AG08395 (cell line): ENCODE data around the gene MEIS1.

Experiments used
- DNase-seq: peaks from one replicate; pipeline ENCODE4 v3.0.0; 2012; ENCODE audit warnings: mixed read lengths, low spot score

The MEIS1 gene

GRCh38 chr2:66443979-66444861, 9.3 kb downstream of the MEIS1 start:
- DNase-seq, result no peak

- no peak for DNase-seq
Measured at GRCh38 chr2:66445076-66445924, 10.4 kb downstream of the MEIS1 start.

GRCh38 chr2:66445925-66446871, 11.3 kb downstream of the MEIS1 start:
- DNase-seq, result peak; percentile 60

DNA sequence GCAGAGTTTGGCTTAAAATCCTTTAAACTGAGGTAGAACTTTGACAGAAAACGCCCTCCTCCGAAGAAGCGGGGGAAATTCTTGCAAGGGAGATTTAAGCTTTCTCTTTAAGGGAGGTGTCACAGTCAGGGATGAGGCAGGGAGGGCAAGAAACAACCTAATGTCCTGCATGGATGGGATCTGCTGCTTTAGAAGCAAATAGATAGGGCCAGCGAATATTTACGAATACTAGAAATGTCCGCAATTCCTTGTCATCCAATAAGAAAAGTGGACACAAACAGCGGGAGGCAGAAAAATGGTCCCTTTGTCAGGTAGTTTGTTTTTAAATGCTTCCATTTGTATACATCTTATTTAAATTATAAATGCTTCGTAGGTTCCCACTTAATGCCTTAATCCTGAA, 12.0 kb downstream of the MEIS1 start:
- no peak for DNase-seq

DNA sequence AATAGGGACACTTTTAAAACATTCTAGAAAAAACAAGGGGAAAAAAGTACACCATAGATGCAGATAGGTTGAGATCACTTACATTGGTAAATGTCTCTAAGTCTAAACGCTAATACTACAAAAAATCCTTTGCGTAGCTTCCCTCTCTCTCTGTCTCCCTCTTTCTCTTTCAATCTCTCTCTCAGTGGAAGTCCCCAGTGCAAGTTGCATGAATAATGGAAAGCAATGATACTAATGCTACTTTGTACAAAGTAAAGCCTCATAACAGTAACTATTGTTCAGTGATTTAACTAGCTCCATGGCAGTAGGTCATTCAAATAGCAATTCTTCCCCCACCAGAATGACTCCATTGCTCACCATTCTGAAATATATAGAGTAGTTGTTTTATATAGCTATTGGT, 12.8 kb downstream of the MEIS1 start:
- DNase-seq, result no peak

GRCh38 chr2:66448136-66448991, 13.4 kb downstream of the MEIS1 start:
- DNase-seq, result no peak

DNA sequence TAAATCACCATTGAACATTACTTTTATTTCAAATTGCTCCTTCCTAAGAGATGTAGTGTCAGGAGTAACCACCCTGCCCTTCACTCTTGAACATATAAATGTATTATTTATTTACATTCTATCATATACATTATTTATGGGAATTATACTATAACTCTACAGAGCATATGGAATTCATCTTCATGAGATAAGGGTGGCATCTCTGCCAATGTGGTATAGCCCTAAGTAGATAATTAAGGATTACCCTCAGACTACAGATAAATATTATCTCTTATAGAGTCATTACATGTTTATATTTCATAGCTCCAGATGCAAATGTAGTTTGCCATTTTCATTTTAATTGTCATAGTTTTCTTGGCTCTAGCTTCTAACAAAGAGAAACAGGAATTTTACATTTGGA, 17.3 kb downstream of the MEIS1 start:
- no peak for DNase-seq

DNA sequence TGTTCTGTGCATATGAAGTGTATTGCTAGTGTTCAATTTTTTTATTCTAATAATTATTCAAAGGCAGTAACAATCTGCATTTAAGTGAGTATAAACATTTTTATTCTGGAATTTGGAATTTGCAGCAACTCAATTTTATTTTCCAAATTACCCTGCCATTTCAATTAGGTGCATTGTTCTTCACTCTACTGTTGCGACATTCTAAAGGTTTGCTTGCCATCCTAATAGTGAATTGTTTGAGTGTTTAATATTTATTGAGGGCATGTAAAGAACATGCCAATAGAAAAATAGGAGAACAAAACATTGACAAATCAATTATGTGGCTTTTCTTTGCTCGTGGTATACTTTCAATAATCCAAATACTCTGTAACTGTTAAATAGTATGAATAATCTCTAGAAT, 18.0 kb downstream of the MEIS1 start:
- no peak for DNase-seq

DNA sequence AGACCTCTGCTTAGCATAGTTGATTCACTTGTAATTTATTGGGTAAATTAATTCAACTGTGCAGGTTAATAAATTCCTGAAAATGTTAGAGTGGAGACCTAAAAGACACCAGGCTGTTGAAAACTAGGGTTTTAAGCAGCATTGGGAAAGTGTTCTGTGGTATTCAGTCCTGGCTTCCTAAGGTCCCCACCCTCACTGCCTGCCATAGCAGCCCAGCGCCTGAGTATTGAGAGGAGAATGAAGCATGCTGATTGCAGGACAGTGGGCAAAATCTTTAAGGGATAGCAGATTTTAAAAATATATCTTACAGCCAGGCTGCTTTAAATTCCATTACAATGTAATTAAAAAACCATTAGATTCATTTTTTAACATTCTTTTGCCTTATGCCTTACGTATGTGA, 20.6 kb downstream of the MEIS1 start:
- DNase-seq, result no peak

DNA sequence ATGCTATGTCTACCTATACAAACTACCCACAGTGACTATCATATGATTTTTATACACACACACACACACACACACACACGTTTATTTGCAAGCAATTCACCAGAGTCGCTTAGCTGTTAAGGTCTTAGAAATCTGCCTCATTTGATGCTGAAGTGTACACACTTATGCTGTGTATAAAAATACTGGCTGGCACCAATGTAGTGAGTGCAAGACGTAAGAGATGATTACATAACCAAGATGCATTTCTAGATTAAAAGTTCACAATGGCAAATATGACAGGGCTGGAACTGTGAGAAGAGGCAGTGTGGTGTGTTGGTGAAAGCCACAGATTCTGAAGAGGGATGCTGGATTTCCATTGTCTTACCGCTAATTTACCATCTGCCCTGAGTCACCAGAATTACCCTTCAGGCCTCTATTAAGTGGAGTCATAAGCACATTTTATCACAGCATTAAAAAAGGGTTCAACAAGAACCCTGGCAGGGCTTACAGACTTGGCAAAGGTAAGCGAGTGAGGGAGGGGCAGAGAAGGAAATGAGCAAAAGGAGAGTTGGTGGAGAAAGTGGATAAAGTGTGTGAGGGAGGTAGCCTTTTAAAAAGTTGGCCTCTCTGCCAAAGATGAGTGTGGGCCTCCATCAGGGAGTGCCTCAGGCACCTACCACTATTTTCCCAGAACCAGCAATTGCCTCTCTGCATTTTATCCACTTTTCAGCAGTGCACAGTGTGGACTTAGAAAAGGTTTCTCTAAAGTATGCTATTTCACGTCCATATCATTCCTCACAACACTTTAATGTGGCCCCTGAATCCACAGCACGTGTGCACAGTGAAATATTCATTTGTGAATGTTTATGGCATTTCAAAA, 21.5 kb downstream of the MEIS1 start:
- no peak for DNase-seq

- no peak for DNase-seq
Measured at GRCh38 chr2:66457545-66457944, 22.6 kb downstream of the MEIS1 start.

DNA sequence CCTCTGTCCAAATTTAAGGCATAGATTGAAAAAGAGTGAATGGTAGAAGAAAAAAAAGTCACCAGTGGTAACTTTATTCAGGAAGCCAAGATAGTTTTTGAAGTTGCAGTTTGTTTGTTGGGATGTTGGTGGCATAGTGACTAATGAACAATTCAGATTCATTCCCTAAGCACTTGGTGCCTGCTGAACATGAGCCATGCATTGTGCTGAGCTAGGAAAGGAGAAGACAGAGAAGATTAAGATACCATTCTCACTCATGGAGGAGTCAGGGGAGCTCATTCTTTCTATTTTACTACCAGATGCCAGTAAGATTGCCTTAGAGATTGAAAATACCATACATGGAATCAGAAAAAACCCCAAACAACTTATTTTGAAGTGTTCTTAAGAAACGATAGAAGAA, 25.1 kb downstream of the MEIS1 start:
- no peak for DNase-seq

DNA sequence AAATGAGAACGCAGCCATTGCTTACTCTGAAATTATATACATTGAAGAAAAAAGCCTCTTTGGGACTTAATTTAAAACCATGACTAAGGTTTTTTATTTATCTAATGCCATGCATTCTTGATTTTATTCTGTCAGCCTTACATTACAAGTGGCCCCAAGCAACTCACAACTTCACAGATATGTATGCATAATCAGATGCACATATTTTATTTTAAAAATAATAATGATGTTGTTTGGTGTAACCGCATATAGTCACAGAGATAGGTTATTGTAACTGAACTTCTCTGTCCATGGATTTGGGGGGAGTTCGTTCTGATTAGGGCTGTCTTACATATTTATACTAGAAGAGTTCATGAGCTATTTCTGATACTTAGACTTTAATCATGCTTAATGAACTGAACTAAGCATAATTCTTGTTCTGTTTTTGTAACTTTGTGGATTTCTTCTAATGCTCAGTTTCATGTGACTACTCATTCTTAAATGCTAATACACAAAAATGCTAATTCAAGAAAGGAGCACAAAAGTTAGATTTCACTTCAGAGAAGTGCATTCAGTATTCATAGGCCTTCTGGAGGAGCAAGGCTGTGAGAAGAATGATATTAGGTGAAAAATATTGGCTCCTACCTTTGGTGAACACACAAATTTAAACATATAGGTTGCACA, 26.2 kb downstream of the MEIS1 start:
- no peak for DNase-seq

- DNase-seq, result no peak
Measured at GRCh38 chr2:66461664-66462500, 27.0 kb downstream of the MEIS1 start.

GRCh38 chr2:66462501-66462825, 27.5 kb downstream of the MEIS1 start:
- no peak for DNase-seq

DNA sequence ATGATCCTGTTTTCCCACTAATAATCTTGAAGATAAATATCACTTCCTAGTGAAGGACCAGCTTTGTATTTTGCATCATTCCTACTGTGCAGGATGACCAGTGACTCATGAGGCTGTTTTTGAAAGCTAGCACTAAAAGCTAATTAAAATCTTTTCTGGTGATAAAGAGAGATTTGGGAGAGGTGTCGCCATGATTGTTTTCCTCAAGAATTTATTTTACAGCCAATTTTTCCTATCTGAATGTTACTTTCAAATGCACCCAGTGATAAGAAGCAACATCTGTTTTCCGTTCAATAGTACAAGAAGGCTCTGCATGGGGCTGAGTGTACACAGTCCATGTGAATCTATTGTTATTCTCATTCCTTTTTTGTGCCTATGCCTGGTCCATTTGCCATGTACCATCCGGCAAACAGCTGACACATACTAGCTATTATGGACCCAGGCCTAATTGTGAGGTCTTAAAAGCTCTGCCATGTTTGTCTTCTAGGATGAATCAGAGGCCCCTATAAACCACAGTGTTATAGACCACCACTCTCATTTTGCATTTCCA, 28.4 kb downstream of the MEIS1 start:
- no peak for DNase-seq

DNA sequence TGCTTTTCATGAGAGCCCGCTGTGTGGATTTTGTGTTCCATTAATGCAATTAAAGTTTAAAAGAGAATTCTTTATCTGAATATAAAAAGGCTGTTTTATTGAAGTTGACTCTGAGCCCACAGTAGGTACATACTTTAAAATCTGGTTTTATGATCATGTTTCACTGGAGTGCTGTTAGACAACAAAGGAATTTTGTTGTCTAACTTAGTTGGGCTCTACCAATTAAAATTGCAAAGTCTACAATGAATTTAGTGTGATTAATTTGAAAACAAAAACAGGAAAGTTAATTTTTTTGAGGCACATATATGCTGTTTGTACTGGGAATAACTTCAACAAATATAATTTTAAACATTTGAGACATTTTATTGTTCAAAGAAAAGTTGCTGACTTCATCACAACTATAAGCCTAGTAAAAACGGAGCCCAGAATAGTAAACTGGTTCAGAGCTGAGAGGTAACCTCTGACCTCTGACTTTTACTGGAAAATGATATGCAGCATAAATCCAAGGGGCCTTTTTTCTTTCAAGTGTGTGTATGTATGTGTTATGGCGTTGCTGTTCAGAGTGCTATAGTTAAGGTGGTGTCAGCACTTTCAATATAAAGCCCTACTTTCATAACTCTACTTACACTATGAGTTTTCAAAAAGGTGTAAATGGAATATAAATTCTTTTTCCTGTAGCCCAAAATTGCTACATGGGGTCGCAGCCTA, 30.2 kb downstream of the MEIS1 start:
- DNase-seq, result no peak

- DNase-seq, result no peak
Measured at GRCh38 chr2:66466433-66466832, 31.5 kb downstream of the MEIS1 start.
